Ascending aorta (tissue), 2 donors: ENCODE measurements around the gene STOML3. TPM values are rescaled to one million over a fixed set of nuclear protein-coding genes. Genes with fewer than 3 reads are reported as not detected.
"Not testable (repeated sequence)": the region's sequence is repeated elsewhere in the genome, so short reads cannot be mapped to it uniquely, and the experiment has no call there.

ENCODE experiments used
- DNase-seq, 2 donors: peaks; one replicate each; pipeline ENCODE4 v3.0.0-alpha.2; 2019; ENCODE audit warnings: low spot score in 2 of 2
- H3K27ac ChIP-seq, 2 donors: fragments of 200-600 bp; sonication (generic); one replicate each; pipeline ENCODE4 v1.5.1; 2016 to 2017; ENCODE audit warnings: mild to moderate bottlenecking in 1 of 2
- H3K27me3 ChIP-seq: fragments of 200-600 bp; sonication (generic); one replicate; pipeline ENCODE4 v1.5.1; 2017
- H3K36me3 ChIP-seq, 2 donors: fragments of 200-600 bp; sonication (generic); one replicate each; pipeline ENCODE4 v1.5.1; 2016
- H3K4me1 ChIP-seq, 2 donors: fragments of 200-600 bp; sonication (generic); one replicate each; pipeline ENCODE4 v1.5.1; 2016 to 2017; ENCODE audit warnings: mild to moderate bottlenecking in 1 of 2
- H3K4me3 ChIP-seq, 2 donors: fragments of 200-600 bp; sonication (generic); one replicate each; pipeline ENCODE4 v1.5.1; 2016 to 2017; ENCODE audit warnings: mild to moderate bottlenecking in 1 of 2
- H3K9me3 ChIP-seq, 2 donors: fragments of 200-600 bp; sonication (generic); one replicate each; pipeline ENCODE4 v1.5.1; 2016
- intact Hi-C: fragments of 100-400 bp; cut with DNase I; formaldehyde crosslinking; loops from one replicate; pipeline ENCODE4 v1.15.1; 2023
- total RNA-seq: library from RNA; depleted of rRNA; stranded (reverse); fragments of >200 nt; gene quantifications from one replicate; pipeline ENCODE4 v1.1.0, GENCODE V29; 2016
- TF ChIP-seq, protein P1 (sequence below), 3 experiments: fragments of 200-600 bp in 2 of 3; fragments of 450-650 bp in 1 of 3; sonication (generic) in 2 of 3; IDR thresholded peaks; one replicate each; pipeline ENCODE4 v1.5.1; 2016 to 2019; ENCODE audit warnings: antibody characterized with exemption in 3 of 3, mild to moderate bottlenecking in 1 of 3, moderate library complexity in 1 of 3

Gene STOML3
- total RNA-seq, 1 donor from 2014 or later, result not detected

DNA sequence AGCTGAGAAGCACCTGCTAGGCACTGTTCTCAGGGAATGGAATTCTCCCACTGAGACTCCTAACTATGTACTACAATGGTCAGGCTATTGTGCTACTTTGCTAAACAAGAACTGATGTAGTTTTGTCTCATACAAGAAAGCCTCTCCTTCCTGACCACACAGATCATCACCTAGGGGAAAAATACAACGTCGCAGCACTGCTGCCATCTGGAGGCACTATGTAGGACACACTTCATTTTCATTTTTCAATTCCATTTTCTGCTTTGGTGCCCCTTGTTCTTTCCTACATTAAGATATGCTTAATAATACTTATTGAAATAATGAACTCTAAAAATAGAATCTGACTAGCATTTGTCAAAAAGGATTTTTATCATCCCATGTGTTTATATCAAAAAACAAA is 26.2 kb upstream of the STOML3 start:
- TF ChIP-seq, protein P1, sequence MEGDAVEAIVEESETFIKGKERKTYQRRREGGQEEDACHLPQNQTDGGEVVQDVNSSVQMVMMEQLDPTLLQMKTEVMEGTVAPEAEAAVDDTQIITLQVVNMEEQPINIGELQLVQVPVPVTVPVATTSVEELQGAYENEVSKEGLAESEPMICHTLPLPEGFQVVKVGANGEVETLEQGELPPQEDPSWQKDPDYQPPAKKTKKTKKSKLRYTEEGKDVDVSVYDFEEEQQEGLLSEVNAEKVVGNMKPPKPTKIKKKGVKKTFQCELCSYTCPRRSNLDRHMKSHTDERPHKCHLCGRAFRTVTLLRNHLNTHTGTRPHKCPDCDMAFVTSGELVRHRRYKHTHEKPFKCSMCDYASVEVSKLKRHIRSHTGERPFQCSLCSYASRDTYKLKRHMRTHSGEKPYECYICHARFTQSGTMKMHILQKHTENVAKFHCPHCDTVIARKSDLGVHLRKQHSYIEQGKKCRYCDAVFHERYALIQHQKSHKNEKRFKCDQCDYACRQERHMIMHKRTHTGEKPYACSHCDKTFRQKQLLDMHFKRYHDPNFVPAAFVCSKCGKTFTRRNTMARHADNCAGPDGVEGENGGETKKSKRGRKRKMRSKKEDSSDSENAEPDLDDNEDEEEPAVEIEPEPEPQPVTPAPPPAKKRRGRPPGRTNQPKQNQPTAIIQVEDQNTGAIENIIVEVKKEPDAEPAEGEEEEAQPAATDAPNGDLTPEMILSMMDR (IDR thresholded peaks at IDR 0.05), result no peak
- H3K9me3 ChIP-seq, result no peaks in the 10 kb centered on the region
- intact Hi-C loops, result no loop called here
- H3K4me1 ChIP-seq, result no peaks in the 10 kb centered on the region
- peaks cover 40 to 71% of the 10 kb centered on the region in 2 donors for H3K36me3 ChIP-seq
- H3K27me3 ChIP-seq, result no peaks in the 10 kb centered on the region
- no peak for DNase-seq
- no peak overlapping the region for H3K4me3 ChIP-seq
- H3K27ac ChIP-seq, result no peak overlapping the region

DNA sequence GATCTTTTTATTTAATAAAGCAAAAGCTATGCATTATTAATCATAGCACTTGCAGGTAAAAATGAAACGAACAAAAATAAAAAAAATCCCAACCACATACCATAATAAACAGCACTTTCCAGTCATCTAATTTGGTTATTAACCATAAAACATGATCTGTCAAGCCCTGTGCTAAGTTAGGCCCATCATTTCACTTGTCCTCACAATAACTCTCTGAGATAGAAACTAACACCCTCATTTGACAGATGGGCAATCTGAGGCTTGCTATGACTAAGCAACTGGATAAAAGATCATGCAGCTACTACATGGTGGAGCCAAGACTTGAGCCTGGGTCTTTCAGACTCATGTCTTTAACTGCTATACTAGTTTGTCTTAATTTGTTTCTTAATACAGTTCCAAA is 25.5 kb upstream of the STOML3 start:
- Histone ChIP-seq H3K9me3 (no peaks in the 10 kb centered on the region), H3K27me3 (no peaks in the 10 kb centered on the region), H3K36me3 (peaks cover 45 to 71% of the 10 kb centered on the region in 2 donors), H3K27ac (no peak overlapping the region), H3K4me3 (no peak overlapping the region), H3K4me1 (no peaks in the 10 kb centered on the region)
- no peak for DNase-seq
- TF ChIP-seq, protein P1 (IDR thresholded peaks at IDR 0.05), result no peak
- intact Hi-C loops, result no loop called here

DNA sequence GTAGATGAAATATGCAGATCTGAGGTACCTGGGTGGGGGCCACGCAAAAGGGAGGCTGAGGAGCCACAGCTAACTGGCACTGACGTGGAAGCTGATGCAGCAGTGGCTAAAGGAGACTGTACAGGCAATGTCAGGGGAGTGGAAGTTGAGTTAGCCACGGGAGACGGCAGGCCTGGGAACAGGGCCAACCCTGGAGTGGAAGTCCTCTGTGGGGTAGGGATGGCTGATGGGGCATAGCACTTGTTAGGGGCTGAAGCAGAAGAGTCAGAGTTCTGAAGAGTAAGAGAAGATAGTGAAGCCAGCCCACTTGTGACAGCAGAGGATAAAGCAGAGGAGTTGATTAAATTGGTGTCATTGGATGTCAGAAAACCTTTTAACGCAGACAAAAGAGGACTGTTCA is 22.8 kb upstream of the STOML3 start:
- no peak for DNase-seq
- H3K4me1 ChIP-seq, result no peaks in the 10 kb centered on the region
- peaks cover 59 to 77% of the 10 kb centered on the region in 2 donors for H3K36me3 ChIP-seq
- H3K9me3 ChIP-seq, result no peaks in the 10 kb centered on the region
- no peaks in the 10 kb centered on the region for H3K27me3 ChIP-seq
- no peak overlapping the region for H3K4me3 ChIP-seq
- intact Hi-C loops, result no loop called here
- TF ChIP-seq, protein P1 (IDR thresholded peaks at IDR 0.05), result no peak
- no peak overlapping the region for H3K27ac ChIP-seq

DNA sequence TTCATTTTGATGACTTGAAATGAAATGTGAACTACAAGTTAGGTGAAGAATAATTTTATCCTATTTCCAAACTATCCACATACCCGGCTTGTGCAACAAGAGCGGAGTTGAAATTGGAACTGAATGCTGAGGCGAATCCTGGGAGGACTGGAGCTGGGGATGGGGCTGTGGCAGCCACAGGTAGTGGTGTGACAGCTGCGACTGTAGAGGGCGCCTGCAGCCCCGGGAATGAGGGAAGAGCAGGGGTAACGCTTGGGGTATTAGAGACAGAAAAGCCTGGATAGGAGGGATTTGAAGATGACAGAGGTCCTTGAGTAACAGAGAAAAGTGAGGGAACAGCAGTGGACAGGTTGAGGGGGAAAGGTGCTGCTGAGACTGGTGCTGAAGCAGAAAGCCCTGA is 22.0 kb upstream of the STOML3 start:
- Histone ChIP-seq H3K4me1 (no peaks in the 10 kb centered on the region), H3K4me3 (no peak overlapping the region), H3K36me3 (peaks cover 59 to 73% of the 10 kb centered on the region in 2 donors), H3K27ac (no peak overlapping the region), H3K9me3 (no peaks in the 10 kb centered on the region), H3K27me3 (no peaks in the 10 kb centered on the region)
- intact Hi-C loops, result no loop called here
- DNase-seq, result no peak
- TF ChIP-seq, protein P1 (IDR thresholded peaks at IDR 0.05), result no peak

DNA sequence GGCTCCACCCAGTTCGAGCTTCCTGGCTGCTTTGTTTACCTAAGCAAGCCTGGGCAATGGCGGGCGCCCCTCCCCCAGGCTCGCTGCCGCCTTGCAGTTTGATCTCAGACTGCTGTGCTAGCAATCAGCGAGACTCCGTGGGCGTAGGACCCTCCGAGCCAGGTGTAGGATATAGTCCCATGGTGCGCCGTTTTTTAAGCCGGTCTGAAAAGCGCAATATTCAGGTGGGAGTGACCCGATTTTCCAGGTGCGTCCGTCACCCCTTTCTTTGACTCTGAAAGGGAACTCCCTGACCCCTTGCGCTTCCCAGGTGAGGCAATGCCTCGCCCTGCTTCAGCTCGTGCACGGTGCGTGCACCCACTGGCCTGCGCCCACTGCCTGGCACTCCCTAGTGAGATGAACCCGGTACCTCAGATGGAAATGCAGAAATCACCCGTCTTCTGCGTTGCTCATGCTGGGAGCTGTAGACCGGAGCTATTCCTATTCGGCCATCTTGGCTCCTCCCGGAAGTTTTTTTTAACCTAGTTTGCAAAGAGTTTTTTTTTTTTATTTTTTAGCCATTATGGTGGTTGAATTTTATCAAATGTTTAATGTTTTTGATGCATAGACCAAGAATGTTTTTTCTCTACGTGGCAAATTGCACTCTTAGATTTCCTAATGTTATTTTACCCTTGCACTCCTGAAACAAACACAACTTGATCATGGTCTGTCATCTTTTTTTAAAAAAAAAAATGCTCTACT is 15.9 kb upstream of the STOML3 start:
- DNase-seq, H3K27me3 ChIP-seq, H3K27ac ChIP-seq, H3K4me1 ChIP-seq, intact Hi-C loops, H3K4me3 ChIP-seq, H3K9me3 ChIP-seq: not testable (repeated sequence)
- peaks cover 14 to 18% of the 10 kb centered on the region in 2 donors for H3K36me3 ChIP-seq

DNA sequence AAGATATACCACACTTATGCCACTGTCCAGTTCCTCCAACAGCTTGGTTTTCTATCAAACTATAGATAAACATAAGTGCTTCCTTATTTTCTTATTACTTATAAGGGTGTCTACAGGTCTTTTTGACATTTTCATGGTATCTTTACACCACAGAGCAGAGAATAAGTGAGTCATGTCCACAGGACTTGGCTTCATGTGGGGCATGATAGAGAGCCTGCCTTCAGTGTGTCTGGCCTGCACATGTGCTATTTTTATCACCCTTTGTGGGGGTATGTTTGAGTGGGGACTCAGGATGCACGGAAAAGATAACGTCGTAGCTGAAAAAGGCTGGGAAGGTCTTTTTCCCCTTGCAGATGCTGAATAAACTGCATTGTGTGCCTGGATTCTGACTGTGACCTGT is 8.1 kb upstream of the STOML3 start:
- Histone ChIP-seq H3K9me3 (no peaks in the 10 kb centered on the region), H3K27ac (no peak overlapping the region), H3K36me3 (no peaks in the 10 kb centered on the region), H3K4me3 (no peak overlapping the region), H3K4me1 (no peaks in the 10 kb centered on the region), H3K27me3 (no peaks in the 10 kb centered on the region)
- intact Hi-C loops, result no loop called here
- no peak for DNase-seq
- TF ChIP-seq, protein P1 (IDR thresholded peaks at IDR 0.05), result no peak
